Embryonic facial prominence (tissue), 1 donor: ENCODE results near the gene DIP2C.

Source experiments
- DNase-seq: peaks from one replicate; pipeline ENCODE4 v3.0.0-alpha.2; 2016; ENCODE audit errors: extremely low spot score

DIP2C gene

DNA sequence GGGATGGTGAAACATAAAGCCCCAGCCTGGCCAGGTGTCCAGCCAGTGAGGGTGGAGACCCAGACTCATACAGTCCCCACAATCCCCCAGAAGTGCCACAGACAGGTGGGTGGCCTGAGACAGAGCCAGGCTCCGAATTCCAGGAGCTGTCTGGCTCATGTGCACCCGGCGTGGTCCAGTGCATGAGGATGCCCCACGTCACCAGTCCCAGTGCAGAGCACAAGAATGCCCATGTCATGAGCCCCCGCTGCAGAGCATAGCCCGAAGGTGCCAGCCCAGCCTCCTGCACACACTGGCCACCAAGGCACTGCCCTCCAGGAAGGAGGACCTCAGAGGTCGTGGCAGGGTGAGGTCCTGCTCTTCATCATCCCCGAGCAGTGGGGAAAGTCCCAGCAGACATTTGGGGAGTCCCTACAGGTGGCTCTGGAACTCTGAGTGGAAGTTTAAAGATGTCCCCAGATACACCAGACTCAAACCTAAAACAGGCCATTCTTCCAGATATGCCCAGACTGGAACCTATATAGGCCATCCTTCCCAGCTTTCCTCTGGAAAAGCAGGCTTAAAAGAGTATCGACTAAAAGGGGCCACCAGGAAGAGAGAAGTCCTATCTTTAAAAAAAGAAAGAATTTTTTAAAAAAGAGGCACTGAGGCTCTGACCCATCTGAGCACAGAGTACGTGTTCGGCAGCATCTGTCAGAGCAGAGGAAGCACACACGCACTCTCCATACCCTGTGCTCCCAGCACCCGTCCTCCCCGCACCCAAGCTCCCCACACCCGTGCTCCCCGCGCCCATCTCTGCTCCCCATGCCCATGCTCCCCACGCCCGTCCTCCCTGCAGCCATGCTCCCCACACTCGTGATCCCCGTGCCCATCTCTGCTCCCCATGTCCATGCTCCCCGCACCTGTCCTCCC lies 11.5 kb downstream of the DIP2C start:
- no peak for DNase-seq

DNA sequence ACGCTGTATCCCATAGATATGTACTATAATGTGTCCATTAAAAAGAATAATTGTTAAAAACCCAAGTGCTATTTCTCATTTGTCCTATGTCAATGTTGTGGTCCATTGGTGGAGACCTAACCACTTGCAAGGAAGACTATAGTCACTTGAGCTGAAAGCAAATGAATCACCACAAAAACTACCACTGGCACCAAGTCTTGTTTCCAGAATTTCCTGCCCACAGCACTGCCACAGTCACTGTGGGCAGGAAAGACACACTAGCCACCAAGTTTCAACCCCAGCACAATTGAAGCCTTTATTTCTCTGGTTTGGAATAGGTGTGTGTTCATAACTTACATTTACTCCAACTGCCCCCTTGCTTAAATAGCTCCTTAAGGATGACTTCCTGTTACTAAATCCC lies 12.4 kb downstream of the DIP2C start:
- no peak for DNase-seq

DNA sequence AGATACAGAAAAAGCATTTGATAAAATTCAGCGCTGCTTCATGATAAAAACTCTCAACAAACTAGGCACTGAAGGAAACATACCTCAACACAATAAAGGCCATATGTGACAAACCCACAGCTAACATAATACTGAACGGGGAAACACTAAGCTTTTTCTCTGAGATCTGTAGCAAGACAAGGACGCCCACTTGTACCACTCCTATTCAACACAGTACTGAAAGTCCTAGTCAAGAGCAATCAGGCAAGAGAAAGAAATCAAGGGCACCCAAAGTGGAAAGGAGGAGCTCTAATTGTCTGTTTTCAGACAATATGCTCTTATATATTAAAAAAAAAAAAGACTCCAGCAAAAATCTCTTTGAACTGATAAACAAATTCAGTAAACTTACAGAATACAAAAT lies 13.3 kb downstream of the DIP2C start:
- DNase-seq = no peak

DNA sequence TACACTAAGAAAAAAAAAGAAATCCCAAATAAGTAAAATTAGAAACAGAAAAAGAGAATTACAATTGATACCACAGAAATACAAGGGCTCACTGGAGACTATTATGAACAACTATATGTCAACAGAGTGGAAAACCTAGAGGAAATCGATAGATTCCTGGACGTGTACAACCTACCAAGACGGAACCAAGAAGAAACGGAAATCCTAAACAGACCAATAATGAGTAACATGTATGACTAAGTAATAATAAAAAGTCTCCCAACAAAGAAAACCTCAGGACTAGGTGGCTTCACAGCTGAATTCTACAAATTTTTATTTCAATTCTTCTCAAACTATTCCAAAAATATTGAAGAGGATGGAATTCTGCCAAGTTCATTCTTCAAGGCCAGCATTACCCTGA lies 13.9 kb downstream of the DIP2C start:
- DNase-seq = no peak

DNA sequence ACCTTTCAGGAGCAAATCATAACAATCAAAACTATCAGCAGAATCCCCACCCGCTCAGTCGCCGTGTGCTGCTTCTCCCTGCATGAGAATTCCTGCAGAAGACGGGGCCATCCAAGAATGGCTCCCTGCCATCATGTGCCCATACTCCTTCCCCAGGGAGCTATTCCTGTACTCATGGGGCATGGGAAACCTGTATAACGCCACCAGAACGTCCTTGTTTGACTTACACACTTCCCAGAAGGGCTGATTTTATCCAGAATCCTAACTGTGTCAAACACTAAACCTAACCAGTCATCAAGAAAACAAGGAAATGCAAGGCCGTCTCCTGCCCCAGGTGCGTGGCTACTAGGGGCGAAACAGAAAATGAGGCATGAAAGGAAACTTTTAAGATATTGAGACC lies 16.0 kb downstream of the DIP2C start:
- no peak for DNase-seq

DNA sequence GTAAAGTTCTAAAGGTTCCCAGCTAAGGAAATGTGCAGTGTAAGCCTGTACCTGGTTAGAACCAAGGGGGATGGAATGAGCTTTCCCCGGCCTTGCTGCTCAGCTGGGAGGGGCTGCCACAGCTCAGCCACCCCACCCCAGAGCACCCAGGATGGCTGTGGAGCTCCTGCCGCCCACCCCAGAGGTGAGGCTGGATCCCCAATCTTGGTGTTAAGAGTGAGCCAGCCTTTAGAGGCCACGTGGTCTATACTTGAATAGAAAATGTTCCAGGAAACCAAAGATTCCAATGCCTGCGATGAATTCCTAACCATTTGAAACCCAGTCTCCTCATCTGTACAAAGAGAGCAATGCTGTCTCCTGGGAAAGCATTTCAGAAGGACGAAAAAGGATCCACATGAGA lies 16.5 kb downstream of the DIP2C start:
- no peak for DNase-seq

DNA sequence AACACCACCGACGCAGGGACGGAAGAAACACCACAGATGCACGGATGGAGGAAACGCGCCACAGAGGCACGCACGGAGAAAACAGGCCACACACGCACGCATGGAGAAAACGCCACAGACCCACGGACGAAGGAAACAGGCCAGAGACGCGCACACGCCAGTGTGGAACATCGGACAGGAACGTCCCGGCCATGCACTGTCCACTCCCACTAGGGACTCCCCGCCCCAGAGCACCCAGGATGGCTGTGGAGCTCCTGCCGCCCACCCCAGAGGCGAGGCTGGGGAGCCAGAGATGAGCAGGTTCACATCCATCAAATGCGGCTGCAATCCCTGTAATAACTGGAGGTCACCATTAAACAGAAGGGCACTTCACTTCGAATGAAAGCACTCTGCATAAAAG lies 17.3 kb downstream of the DIP2C start:
- DNase-seq = no peak

DNA sequence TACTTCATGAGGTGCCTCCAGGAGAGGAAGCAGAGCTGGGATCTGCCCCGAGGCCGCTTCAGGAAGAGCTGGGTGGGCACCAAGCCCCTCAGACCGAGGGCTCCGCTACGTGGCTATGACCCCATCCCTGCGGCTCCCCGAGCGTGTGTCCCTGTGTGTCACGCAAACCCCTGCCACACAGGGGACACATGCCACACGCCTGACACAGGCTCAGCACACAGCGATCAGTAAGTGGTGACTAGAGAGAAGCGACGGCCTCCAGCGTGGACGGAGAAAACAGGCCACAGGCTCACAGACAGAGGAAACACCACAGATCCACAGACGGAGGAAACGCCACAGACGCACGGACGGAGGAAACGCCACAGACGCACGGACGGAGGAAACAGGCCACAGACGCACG lies 18.5 kb downstream of the DIP2C start:
- DNase-seq = no peak

DNA sequence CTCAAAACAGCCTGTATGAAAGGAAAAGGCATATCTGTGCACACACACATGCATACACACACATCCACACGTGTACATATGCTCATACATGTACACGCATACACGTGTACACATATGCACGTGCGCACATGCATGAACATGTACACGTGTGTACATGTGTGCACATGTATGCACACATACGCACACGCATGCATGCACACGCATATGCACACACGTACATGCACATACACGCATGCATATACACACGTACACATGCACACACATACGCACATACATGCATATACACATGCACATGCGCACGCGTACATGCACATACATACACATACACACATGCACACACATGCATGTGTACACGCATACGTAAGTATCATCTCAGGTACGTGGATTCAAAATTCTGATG lies 19.4 kb downstream of the DIP2C start:
- no peak for DNase-seq

DNA sequence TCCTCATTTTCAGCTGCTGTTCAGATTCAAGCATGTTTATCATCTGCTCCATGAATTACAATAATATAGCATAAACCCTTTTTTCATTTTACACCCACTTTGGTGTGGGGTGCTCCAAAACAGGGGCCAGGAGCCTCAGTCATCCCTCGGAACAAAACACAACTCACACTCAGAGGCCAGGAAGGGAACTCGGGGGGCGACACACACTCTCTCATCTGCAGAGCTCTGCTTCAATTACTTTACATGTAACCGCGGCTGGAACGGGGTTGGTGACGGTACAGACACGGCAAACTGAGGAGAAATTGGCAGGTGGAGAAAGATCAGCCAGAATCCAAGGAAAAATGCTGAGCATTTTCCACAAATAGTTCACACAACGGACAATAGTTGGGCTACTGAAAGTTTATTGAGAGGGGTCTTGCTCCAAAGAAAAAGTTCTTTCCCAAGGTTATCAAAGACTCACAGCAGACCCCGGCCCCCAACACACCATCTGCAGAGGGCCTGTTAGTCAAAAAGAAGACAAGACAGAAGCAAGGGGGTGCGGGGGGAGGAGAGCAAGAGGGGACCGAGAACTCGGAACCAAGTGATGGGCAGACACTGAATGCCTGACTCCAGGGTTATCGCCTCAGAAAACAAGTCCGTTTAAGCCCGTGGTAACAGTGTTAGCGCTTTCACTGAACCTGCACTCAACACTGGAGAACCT lies 20.5 kb downstream of the DIP2C start:
- no peak for DNase-seq

DNA sequence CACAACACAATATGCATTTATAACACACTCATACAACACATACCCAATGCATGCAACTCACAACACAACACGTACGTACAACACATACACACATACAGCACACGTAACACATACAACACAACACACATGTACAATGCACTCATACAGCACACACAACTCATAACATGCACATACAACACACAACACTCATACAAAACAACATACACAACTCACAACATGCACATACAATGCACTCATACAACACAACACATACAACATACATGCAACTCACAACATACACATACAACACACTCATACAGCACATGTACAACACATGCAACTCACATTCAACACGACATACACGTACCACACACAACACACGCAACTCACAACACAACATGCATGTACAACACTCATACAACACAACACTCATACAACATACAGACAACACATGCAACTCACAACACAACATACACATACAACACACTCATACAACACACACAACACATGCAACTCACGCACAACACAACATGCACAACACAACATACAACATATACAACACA lies 21.8 kb downstream of the DIP2C start:
- no peak for DNase-seq

DNA sequence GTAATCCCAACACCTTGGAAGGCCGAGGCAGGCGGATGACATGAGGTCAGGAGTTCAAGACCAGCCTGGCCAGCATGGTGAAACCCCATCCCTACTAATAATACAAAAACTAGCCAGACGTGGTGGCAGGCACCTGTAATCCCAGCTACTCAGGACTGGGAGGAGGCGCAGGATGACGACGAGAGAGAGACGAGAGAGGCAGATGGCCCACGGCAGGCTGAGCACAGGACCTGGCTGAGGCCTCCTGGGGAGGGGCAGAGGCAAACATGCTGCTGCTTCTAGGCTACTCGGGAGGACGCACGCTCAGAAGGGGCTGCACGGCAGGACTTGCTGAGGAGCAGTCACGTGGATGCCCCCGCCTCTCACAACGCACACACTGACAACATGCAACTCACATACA lies 22.4 kb downstream of the DIP2C start:
- no peak for DNase-seq

DNA sequence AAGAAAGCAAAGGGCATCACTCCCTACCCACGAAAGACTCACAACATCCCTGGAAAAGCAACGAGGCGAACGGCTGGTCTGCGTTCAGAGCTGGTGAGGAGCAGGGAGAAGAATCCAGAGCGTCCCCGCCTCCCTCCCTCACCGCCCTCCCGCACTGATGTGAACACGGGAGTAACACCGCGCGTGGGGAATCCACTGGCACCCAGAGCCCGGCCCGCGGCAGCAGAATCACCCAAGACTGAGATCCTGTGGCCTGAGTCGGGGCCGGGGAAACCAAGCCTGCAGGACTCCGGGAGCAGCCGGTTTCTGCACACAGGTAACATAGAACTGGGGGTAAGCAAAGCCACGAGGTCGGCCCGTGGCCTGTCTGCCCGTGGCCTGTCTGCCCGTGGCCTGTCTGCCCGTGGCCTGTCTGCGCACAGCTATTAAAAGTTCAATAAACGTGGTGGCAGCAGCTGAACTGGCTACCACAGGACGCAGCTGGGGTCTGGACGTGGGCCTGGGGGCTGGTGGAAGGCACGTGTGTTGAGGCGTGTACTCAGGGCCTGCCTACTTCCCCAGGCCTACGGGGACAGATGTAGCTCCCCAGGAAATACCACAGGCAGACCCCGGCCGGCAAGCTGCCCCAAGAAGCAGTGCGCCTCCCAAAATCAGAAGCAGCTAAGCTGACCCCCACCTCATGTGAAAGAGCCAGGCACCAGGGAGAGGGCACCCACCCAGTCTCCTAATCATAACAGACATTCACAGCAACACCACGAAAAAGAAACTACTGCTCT lies 23.0 kb downstream of the DIP2C start:
- DNase-seq = no peak

DNA sequence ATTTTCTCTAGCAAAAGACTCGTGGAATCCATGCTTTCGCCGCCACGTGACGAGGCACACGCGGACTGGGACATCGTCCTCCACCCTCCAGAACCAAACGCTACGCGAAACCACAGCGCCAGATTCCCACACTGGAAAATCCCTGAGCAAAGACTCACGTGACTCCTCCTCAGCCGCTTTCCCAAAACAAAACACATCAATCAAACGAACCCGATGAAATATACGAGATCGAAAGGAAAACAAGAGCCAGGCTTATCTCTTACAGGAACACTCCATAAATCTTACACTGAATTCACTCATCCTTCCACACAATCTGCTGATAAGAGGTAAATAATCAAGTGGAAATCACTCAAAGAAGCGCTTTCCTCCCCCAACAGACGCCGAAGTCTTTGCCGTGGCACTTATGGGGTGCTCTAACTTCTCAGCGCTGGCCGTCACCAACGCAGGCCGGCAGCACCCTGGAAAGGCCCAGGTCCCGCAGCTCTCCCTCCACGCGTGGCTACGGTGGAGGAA lies 23.8 kb downstream of the DIP2C start:
- no peak for DNase-seq

DNA sequence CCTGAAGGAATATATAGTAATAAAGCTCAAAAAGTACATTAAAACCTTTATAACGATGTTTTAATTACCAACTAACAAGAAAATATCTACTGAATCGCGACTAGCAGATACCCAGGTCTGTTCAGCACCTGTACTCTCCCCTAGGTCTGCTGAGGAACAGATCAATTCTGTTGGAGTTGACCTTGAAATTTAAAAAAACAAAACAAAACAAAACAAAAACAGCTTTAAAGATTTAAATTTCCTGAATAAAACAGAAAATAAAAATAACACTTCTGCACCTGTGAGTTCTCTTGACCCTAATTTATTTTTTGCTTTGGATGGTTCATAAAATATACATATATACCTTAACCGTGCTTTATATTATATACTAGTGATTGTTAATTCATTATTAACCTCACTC lies 24.6 kb downstream of the DIP2C start:
- DNase-seq = no peak

DNA sequence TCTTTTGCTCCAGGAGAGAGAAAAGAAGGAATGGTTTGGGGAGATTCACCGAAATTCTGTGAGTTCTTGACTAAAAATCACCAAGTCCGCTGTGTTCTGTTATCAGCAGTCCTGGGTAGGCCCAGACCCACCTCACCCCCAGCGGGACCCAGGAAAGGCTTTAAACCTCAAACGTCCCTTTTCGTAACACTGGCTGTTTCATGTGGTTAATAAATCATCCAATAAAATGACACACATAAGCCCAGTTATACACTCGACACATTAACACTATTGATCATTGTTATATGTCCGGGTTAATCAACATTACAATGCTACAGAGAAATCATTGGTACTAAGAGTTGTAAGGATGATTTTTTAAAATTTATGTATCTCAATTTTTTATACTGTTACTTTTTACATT lies 25.2 kb downstream of the DIP2C start:
- no peak for DNase-seq

DNA sequence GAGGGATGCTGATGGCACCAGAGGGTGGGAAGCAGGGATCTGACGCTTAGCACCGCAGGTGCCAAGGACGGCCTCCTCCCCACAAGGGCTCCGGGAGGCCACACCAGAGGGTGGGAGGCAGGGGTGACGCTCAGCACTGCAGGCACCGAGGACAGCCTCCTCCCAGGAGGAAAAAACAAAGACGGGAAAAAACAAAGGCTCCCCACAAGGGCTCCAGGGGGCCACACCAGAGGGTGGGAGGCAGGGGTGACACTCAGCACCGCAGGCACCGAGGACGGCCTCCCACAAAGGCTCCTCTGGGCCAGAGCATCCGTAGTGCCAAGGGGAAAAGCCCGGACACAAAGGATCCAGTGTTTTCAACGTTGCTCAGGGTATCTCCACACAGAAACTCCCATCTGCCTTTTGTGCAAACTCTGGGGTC lies 25.6 kb downstream of the DIP2C start:
- no peak for DNase-seq

DNA sequence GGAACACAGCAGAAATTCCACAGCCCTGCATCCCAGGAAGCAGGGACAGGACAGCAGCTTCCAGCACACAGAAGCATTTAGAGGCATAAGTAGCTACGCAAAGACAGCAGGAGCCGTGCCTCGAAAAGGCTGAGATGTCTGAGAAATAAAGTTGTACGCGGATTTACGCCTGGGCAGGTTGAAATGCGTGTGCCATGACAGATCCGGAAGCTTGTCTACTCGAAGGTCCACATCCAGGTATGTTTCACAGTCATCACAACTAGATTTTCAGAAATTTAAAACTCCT lies 26.1 kb downstream of the DIP2C start:
- DNase-seq = no peak

DNA sequence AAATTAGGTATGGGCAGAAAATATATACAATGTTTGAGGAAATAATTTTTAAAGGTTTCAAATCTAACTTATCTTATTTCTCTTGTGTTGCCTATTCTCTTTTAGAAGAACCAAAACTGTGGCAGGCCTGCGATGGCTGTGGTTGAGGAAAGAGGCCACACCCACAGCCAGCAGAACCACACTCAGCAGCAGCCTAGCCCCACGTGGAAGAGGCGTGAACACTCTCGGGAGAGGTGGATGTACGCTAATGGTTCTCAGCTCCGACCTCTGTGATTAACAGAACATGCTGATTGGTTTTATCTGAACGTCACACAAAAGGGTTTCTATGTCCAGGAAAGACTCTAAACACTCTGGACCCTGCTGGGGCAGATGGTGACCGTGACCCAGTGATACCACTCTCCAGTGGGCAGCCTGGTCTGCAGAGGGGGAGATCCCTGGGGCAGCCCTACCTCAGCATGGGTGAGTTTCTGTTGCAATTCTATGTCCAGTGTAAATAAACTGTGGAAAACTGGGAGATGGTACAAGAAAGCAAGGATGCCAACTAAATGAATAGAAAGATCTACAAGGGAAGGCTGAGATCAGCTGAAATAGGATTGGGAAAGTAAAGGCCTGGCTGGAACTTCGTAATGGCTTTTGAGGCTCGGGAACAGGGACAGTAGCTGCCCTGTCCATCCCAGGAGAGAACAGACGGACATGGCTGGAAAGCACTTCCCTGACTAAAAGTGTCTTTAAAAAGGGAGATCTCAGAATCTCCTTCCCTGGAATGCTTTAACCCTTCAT lies 26.6 kb downstream of the DIP2C start:
- no peak for DNase-seq

DNA sequence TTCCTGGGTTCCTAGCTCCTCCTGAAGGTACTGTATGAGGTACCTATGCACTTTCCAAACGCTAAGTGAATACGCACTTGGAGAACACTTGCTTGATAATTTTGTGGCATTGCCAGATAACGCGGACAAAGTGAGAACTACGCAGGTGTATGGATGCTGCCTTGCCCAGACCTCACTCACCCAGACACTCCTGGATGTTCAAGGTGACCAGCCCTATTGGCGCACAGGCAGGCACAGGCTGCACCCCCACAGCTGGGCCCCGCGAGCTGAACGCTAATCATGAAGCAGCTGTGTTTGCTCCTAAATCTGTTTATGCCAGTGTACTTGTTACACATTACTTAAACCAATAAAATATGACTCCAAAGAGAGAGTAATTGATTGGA lies 27.3 kb downstream of the DIP2C start:
- DNase-seq = no peak

DNA sequence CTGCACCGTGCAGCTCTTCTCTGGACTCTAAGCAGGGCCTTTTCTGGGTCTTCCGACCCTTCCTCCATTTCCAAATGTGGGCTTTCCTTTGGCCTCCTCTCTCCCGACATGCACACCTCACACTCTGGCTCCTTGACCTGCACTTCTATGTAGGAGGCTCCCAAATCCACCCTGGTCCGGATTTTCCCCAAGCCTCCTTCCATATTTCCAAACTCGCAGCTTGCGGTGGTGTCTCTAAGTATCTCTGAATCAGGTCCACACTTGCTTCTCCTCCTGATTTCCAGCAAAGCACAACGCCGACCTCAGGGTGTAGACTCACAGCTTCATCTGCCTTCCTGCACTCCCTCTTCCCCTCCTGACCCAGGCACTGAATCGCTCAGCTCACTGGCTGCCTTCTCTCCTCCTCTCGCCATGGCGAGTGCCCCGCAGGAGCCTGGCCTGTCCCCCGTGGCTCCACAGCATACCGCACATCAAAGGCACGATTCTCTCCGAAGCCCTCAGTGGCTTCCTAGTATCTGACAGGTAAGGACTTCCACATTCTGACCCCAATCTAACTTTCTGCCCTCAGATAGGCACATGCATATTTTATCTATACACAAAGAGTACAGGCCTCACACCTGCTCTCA lies 27.8 kb downstream of the DIP2C start:
- DNase-seq = no peak
